ENCODE results near the gene STMP1.

STMP1 gene

GRCh38 chr7:135673360-135673706, 11.0 kb downstream of the STMP1 start:
- H3K27me3 ChIP-seq (ENCODE audit: control insufficient read depth in 5 of 5, insufficient read depth in 4 of 5, low read length in 5 of 5) = no peaks in the 10 kb centered on the region
- H3K27ac ChIP-seq (ENCODE audit: low read depth, low read length) = no peak overlapping the region
- H3K4me1 ChIP-seq (ENCODE audit: control insufficient read depth in 5 of 5, insufficient read depth in 5 of 5, low read length in 5 of 5) = peaks cover 5 to 26% (median 25%) of the 10 kb centered on the region in 5 donors
- H3K9me3 ChIP-seq (ENCODE audit: control insufficient read depth in 5 of 5, low read length in 5 of 5) = no peaks in the 10 kb centered on the region
- H3K36me3 ChIP-seq (ENCODE audit: control insufficient read depth in 5 of 5, insufficient read depth in 5 of 5, low read length in 5 of 5) = peaks cover 15 to 36% (median 22%) of the 10 kb centered on the region in 5 donors
- H3K9ac ChIP-seq (ENCODE audit: low read length in 5 of 5) = no peak overlapping the region
- no peak overlapping the region for H3K4me3 ChIP-seq (ENCODE audit: low read depth in 1 of 5, low read length in 5 of 5)

DNA sequence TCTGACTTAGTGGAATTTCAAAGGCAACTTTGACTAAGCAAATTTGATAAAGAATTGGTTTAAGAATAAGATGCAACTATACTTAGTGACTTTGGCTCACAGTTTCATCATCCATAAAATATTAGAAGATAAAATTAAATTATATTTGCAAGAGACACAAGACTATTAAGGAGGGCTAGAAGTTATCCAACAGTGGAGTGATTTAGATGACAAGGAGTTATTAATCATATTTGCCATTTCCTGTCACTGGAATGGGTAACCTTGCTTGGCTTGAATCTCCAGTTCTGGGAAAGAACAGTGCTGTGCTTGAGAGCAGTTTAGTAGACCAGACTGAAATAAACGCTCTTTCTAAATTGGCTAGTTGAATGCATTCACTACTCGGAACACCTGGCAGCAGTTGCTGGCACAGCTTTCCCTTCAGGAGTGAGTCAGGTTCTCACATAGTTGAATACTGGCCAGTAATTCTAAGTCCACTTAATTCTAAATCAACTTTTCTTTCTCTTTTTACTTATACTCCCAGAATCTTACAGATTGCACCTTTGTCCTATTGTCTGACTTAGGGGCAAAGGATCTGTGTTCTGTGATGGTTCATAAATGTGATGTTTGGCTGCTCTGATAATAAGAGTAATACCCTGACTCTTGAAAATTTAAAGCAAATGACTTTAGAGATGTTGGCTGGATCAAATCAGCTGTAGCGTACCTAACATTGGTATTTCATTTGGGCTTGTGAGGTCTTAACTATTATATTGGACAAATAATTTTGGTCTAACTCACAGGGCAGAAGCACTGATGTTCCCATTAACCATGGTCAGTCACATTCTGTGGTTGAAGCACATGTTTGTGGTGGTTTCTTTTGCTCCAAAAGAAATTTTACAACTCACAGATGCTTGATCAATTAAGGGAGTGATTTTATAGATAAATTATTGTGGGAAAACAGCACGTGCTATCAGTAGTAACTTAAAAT, 16.6 kb downstream of the STMP1 start:
- Histone ChIP-seq H3K4me1 (ENCODE audit: control insufficient read depth in 5 of 5, insufficient read depth in 5 of 5, low read length in 5 of 5) (no peaks in the 10 kb centered on the region), H3K9ac (ENCODE audit: low read length in 5 of 5) (no peak overlapping the region), H3K27me3 (ENCODE audit: control insufficient read depth in 5 of 5, insufficient read depth in 4 of 5, low read length in 5 of 5) (no peaks in the 10 kb centered on the region), H3K4me3 (ENCODE audit: low read depth in 1 of 5, low read length in 5 of 5) (no peak overlapping the region), H3K9me3 (ENCODE audit: control insufficient read depth in 5 of 5, low read length in 5 of 5) (no peaks in the 10 kb centered on the region), H3K27ac (ENCODE audit: low read depth, low read length) (no peak overlapping the region), H3K36me3 (ENCODE audit: control insufficient read depth in 5 of 5, insufficient read depth in 5 of 5, low read length in 5 of 5) (peaks cover 22 to 58% (median 31%) of the 10 kb centered on the region in 5 donors)

DNA sequence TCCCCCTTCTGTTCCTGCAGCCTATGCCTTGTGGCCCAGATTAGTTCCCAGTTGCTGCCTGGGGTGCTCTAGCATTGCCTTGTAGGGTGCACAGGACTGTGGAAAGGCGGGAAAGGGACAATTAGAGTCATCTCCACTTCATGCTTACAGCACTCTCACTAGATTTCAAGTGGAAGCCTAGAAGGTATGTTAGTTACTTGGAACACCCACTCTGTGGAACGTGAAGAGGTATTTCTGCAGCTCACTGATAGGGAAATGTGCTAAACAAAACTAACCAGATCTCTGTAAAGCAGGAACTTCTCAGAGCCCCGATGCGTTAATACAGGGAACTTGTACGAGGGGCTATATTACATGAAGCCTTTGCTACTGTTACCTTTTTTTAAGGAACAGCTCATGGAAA, 19.4 kb downstream of the STMP1 start:
- Histone ChIP-seq H3K27ac (ENCODE audit: low read depth, low read length) (no peak overlapping the region), H3K4me3 (ENCODE audit: low read depth in 1 of 5, low read length in 5 of 5) (no peak overlapping the region), H3K27me3 (ENCODE audit: control insufficient read depth in 5 of 5, insufficient read depth in 4 of 5, low read length in 5 of 5) (no peaks in the 10 kb centered on the region), H3K9ac (ENCODE audit: low read length in 5 of 5) (no peak overlapping the region), H3K36me3 (ENCODE audit: control insufficient read depth in 5 of 5, insufficient read depth in 5 of 5, low read length in 5 of 5) (peaks cover 18 to 49% (median 20%) of the 10 kb centered on the region in 5 donors), H3K9me3 (ENCODE audit: control insufficient read depth in 5 of 5, low read length in 5 of 5) (no peaks in the 10 kb centered on the region), H3K4me1 (ENCODE audit: control insufficient read depth in 5 of 5, insufficient read depth in 5 of 5, low read length in 5 of 5) (no peaks in the 10 kb centered on the region)

- no peaks in the 10 kb centered on the region for H3K4me1 ChIP-seq (ENCODE audit: control insufficient read depth in 5 of 5, insufficient read depth in 5 of 5, low read length in 5 of 5)
- no peak overlapping the region for H3K9ac ChIP-seq (ENCODE audit: low read length in 5 of 5)
- H3K4me3 ChIP-seq (ENCODE audit: low read depth in 1 of 5, low read length in 5 of 5) = no peak overlapping the region
- H3K36me3 ChIP-seq (ENCODE audit: control insufficient read depth in 5 of 5, insufficient read depth in 5 of 5, low read length in 5 of 5) = peaks cover 18 to 48% (median 19%) of the 10 kb centered on the region in 5 donors
- no peaks in the 10 kb centered on the region for H3K27me3 ChIP-seq (ENCODE audit: control insufficient read depth in 5 of 5, insufficient read depth in 4 of 5, low read length in 5 of 5)
- H3K27ac ChIP-seq (ENCODE audit: low read depth, low read length) = no peak overlapping the region
- no peaks in the 10 kb centered on the region for H3K9me3 ChIP-seq (ENCODE audit: control insufficient read depth in 5 of 5, low read length in 5 of 5)
These were observed 19.9 kb downstream of the STMP1 start for GRCh38 chr7:135682191-135682590.

GRCh38 chr7:135683609-135684008, 21.3 kb downstream of the STMP1 start:
- Histone ChIP-seq H3K4me1 (ENCODE audit: control insufficient read depth in 5 of 5, insufficient read depth in 5 of 5, low read length in 5 of 5) (no peaks in the 10 kb centered on the region), H3K9ac (ENCODE audit: low read length in 5 of 5) (no peak overlapping the region), H3K4me3 (ENCODE audit: low read depth in 1 of 5, low read length in 5 of 5) (no peak overlapping the region), H3K27ac (ENCODE audit: low read depth, low read length) (no peak overlapping the region), H3K9me3 (ENCODE audit: control insufficient read depth in 5 of 5, low read length in 5 of 5) (no peaks in the 10 kb centered on the region), H3K27me3 (ENCODE audit: control insufficient read depth in 5 of 5, insufficient read depth in 4 of 5, low read length in 5 of 5) (no peaks in the 10 kb centered on the region), H3K36me3 (ENCODE audit: control insufficient read depth in 5 of 5, insufficient read depth in 5 of 5, low read length in 5 of 5) (peaks cover 12 to 44% (median 15%) of the 10 kb centered on the region in 5 donors)

- Histone ChIP-seq H3K4me3 (ENCODE audit: low read depth in 1 of 5, low read length in 5 of 5) (no peak overlapping the region), H3K27me3 (ENCODE audit: control insufficient read depth in 5 of 5, insufficient read depth in 4 of 5, low read length in 5 of 5) (no peaks in the 10 kb centered on the region), H3K36me3 (ENCODE audit: control insufficient read depth in 5 of 5, insufficient read depth in 5 of 5, low read length in 5 of 5) (peaks cover 7 to 46% (median 15%) of the 10 kb centered on the region in 5 donors), H3K9me3 (ENCODE audit: control insufficient read depth in 5 of 5, low read length in 5 of 5) (no peaks in the 10 kb centered on the region), H3K27ac (ENCODE audit: low read depth, low read length) (no peak overlapping the region), H3K9ac (ENCODE audit: low read length in 5 of 5) (no peak overlapping the region), H3K4me1 (ENCODE audit: control insufficient read depth in 5 of 5, insufficient read depth in 5 of 5, low read length in 5 of 5) (no peaks in the 10 kb centered on the region)
These were observed 21.8 kb downstream of the STMP1 start for GRCh38 chr7:135684136-135684535.

GRCh38 chr7:135684699-135685098, 22.4 kb downstream of the STMP1 start:
- Histone ChIP-seq H3K4me3 (ENCODE audit: low read depth in 1 of 5, low read length in 5 of 5) (no peak overlapping the region), H3K9ac (ENCODE audit: low read length in 5 of 5) (no peak overlapping the region), H3K27ac (ENCODE audit: low read depth, low read length) (no peak overlapping the region), H3K4me1 (ENCODE audit: control insufficient read depth in 5 of 5, insufficient read depth in 5 of 5, low read length in 5 of 5) (no peaks in the 10 kb centered on the region), H3K36me3 (ENCODE audit: control insufficient read depth in 5 of 5, insufficient read depth in 5 of 5, low read length in 5 of 5) (peaks cover 1 to 46% (median 20%) of the 10 kb centered on the region in 5 donors), H3K27me3 (ENCODE audit: control insufficient read depth in 5 of 5, insufficient read depth in 4 of 5, low read length in 5 of 5) (no peaks in the 10 kb centered on the region), H3K9me3 (ENCODE audit: control insufficient read depth in 5 of 5, low read length in 5 of 5) (no peaks in the 10 kb centered on the region)

- Histone ChIP-seq H3K27ac (ENCODE audit: low read depth, low read length) (no peak overlapping the region), H3K4me3 (ENCODE audit: low read depth in 1 of 5, low read length in 5 of 5) (no peak overlapping the region), H3K36me3 (ENCODE audit: control insufficient read depth in 5 of 5, insufficient read depth in 5 of 5, low read length in 5 of 5) (peaks cover 3 to 47% (median 23%) of the 10 kb centered on the region in 5 donors), H3K9me3 (ENCODE audit: control insufficient read depth in 5 of 5, low read length in 5 of 5) (no peaks in the 10 kb centered on the region), H3K4me1 (ENCODE audit: control insufficient read depth in 5 of 5, insufficient read depth in 5 of 5, low read length in 5 of 5) (no peaks in the 10 kb centered on the region), H3K27me3 (ENCODE audit: control insufficient read depth in 5 of 5, insufficient read depth in 4 of 5, low read length in 5 of 5) (no peaks in the 10 kb centered on the region), H3K9ac (ENCODE audit: low read length in 5 of 5) (no peak overlapping the region)
These were observed 23.2 kb downstream of the STMP1 start for GRCh38 chr7:135685306-135686084.

GRCh38 chr7:135687466-135687865, 25.2 kb downstream of the STMP1 start:
- no peak overlapping the region for H3K27ac ChIP-seq (ENCODE audit: low read depth, low read length)
- peaks cover 7 to 42% (median 17%) of the 10 kb centered on the region in 5 donors for H3K36me3 ChIP-seq (ENCODE audit: control insufficient read depth in 5 of 5, insufficient read depth in 5 of 5, low read length in 5 of 5)
- H3K9me3 ChIP-seq (ENCODE audit: control insufficient read depth in 5 of 5, low read length in 5 of 5) = no peaks in the 10 kb centered on the region
- H3K4me3 ChIP-seq (ENCODE audit: low read depth in 1 of 5, low read length in 5 of 5) = no peak overlapping the region
- H3K9ac ChIP-seq (ENCODE audit: low read length in 5 of 5) = no peak overlapping the region
- H3K4me1 ChIP-seq (ENCODE audit: control insufficient read depth in 5 of 5, insufficient read depth in 5 of 5, low read length in 5 of 5) = peaks cover 0 to 5% (median 0%) of the 10 kb centered on the region in 5 donors
- H3K27me3 ChIP-seq (ENCODE audit: control insufficient read depth in 5 of 5, insufficient read depth in 4 of 5, low read length in 5 of 5) = no peaks in the 10 kb centered on the region

DNA sequence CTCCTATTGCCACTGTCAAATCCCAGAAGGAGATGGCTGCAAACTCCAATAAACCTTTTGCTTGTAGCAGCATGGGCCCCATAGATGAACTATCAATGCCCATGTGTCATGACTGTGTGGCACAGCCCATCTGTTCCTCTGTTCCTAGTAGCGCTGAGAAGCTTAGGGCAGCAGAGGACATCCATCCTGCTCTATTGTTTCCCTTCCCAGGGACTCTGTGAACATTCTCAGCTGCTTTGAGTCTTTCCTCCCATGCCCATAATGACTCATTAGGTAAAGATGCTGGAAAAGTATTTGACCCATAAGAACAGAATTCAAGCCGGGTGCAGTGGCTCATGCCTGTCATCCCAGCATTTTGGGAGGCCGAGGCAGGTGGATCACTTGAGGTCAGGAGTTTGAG, 28.3 kb downstream of the STMP1 start:
- peaks cover 0 to 5% (median 0%) of the 10 kb centered on the region in 5 donors for H3K4me1 ChIP-seq (ENCODE audit: control insufficient read depth in 5 of 5, insufficient read depth in 5 of 5, low read length in 5 of 5)
- no peaks in the 10 kb centered on the region for H3K9me3 ChIP-seq (ENCODE audit: control insufficient read depth in 5 of 5, low read length in 5 of 5)
- H3K9ac ChIP-seq (ENCODE audit: low read length in 5 of 5) = no peak overlapping the region
- no peak overlapping the region for H3K27ac ChIP-seq (ENCODE audit: low read depth, low read length)
- peaks cover 16 to 37% (median 24%) of the 10 kb centered on the region in 5 donors for H3K36me3 ChIP-seq (ENCODE audit: control insufficient read depth in 5 of 5, insufficient read depth in 5 of 5, low read length in 5 of 5)
- H3K27me3 ChIP-seq (ENCODE audit: control insufficient read depth in 5 of 5, insufficient read depth in 4 of 5, low read length in 5 of 5) = no peaks in the 10 kb centered on the region
- H3K4me3 ChIP-seq (ENCODE audit: low read depth in 1 of 5, low read length in 5 of 5) = no peak overlapping the region
